MV-4-11 (cell line): ENCODE results near the gene NUDT15.
"Not testable (repeated sequence)": the region's sequence is repeated elsewhere in the genome, so short reads cannot be mapped to it uniquely, and the experiment has no call there.

Experiments
- DNase-seq: peaks from one replicate; lab custom pipeline; 2025; lab: John Stamatoyannopoulos, UW

NUDT15 gene

GRCh38 chr13:48043789-48044503 lies 6.4 kb downstream of the NUDT15 start:
- DNase-seq: no peak

GRCh38 chr13:48050550-48050949 lies 13.0 kb downstream of the NUDT15 start:
- DNase-seq: peak; percentile 50

GRCh38 chr13:48054601-48055000 lies 17.1 kb downstream of the NUDT15 start:
- no peak for DNase-seq

- DNase-seq: no peak
Observed at GRCh38 chr13:48055712-48056111, 18.2 kb downstream of the NUDT15 start.

- DNase-seq: not testable (repeated sequence)
Observed at GRCh38 chr13:48058536-48058935, 21.0 kb downstream of the NUDT15 start.

- DNase-seq: not testable (repeated sequence)
Observed at GRCh38 chr13:48059951-48060350, 22.4 kb downstream of the NUDT15 start.

- DNase-seq: peak; percentile 75
Observed at GRCh38 chr13:48066310-48066989, 28.9 kb downstream of the NUDT15 start.

GRCh38 chr13:48068036-48068435 lies 30.5 kb downstream of the NUDT15 start:
- DNase-seq: no peak

GRCh38 chr13:48068952-48069351 lies 31.4 kb downstream of the NUDT15 start:
- no peak for DNase-seq

- peak; percentile 19 for DNase-seq
Observed at GRCh38 chr13:48069573-48069972, 32.0 kb downstream of the NUDT15 start.

GRCh38 chr13:48070942-48071341 lies 33.4 kb downstream of the NUDT15 start:
- DNase-seq: no peak

- no peak for DNase-seq
Observed at GRCh38 chr13:48072304-48072703, 34.8 kb downstream of the NUDT15 start.

- DNase-seq: no peak
Observed at GRCh38 chr13:48072787-48073186, 35.3 kb downstream of the NUDT15 start.

- DNase-seq: no peak
Observed at GRCh38 chr13:48074006-48074405, 36.5 kb downstream of the NUDT15 start.

GRCh38 chr13:48078251-48078656 lies 40.7 kb downstream of the NUDT15 start:
- DNase-seq: peak; percentile 61

GRCh38 chr13:48081739-48082138 lies 44.2 kb downstream of the NUDT15 start:
- DNase-seq: no peak

- DNase-seq: no peak
Observed at GRCh38 chr13:48086272-48086671, 48.7 kb downstream of the NUDT15 start.

GRCh38 chr13:48093588-48093987 lies 56.1 kb downstream of the NUDT15 start:
- DNase-seq: no peak

GRCh38 chr13:48094404-48094780 lies 56.9 kb downstream of the NUDT15 start:
- DNase-seq: no peak

GRCh38 chr13:48094781-48095502 lies 57.4 kb downstream of the NUDT15 start, which contains the start of gene MED4:
Gene MED4 (minus strand): TSS chr13:48095104. CDS start chr13:48095078, 26 bp downstream.
- peak; percentile 91 for DNase-seq

GRCh38 chr13:48096670-48097069 lies 59.1 kb downstream of the NUDT15 start:
- no peak for DNase-seq
